Subcutaneous adipose tissue (tissue), 4 donors: ENCODE data around the gene DOLK. TPM values are rescaled to one million over a fixed set of nuclear protein-coding genes. Genes with fewer than 3 reads are reported as not detected.

Experiments used
- total RNA-seq, 4 donors: library from RNA; depleted of rRNA; stranded (reverse); fragments of >200 nt; gene quantifications; one replicate each; pipeline ENCODE4 v1.1.0, GENCODE V29; 2016
- TF ChIP-seq, protein P1 (sequence below): fragments of 450-650 bp; IDR thresholded peaks from one replicate; pipeline ENCODE4 v1.5.1; 2016; ENCODE audit warnings: low read depth, mild to moderate bottlenecking, control low read depth, antibody characterized with exemption, moderate library complexity

Gene DOLK
- total RNA-seq, result 10 to 100 TPM; 10.4 to 16.6 (median 11.5) TPM

- TF ChIP-seq, protein P1, sequence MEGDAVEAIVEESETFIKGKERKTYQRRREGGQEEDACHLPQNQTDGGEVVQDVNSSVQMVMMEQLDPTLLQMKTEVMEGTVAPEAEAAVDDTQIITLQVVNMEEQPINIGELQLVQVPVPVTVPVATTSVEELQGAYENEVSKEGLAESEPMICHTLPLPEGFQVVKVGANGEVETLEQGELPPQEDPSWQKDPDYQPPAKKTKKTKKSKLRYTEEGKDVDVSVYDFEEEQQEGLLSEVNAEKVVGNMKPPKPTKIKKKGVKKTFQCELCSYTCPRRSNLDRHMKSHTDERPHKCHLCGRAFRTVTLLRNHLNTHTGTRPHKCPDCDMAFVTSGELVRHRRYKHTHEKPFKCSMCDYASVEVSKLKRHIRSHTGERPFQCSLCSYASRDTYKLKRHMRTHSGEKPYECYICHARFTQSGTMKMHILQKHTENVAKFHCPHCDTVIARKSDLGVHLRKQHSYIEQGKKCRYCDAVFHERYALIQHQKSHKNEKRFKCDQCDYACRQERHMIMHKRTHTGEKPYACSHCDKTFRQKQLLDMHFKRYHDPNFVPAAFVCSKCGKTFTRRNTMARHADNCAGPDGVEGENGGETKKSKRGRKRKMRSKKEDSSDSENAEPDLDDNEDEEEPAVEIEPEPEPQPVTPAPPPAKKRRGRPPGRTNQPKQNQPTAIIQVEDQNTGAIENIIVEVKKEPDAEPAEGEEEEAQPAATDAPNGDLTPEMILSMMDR, result no peak
These were observed at the start of gene DOLK, which contains the start of gene NUP188 for GRCh38 chr9:128947527-128948301. Gene DOLK (minus strand): TSS chr9:128947603. CDS start chr9:128947303, 300 bp downstream. Gene NUP188 (plus strand): TSS chr9:128947699. CDS start chr9:128947720, 21 bp downstream.

DNA sequence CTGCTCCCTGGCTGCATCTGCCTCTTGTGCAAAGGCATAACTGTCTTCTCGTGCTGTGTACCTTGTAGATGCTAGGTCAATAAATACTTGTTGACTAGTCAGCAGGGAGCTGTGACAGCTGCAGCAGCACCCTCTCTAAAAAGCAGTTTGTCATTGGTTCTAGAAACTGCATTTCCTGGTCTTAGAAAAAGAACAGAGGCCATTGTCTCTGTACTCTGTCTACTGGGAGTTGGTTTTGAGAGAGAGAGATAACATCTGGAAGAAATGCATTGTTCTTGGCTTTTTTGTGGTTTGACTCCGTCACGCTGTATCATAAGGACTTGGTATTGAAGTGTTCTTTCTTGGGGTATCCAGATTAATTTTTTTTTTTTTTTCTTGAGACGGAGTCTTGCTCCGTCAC lies 48.4 kb upstream of the DOLK start:
- TF ChIP-seq, protein P1, result no peak

- TF ChIP-seq, protein P1, result no peak
These were observed 45.6 kb upstream of the DOLK start for GRCh38 chr9:128992995-128993394.

DNA sequence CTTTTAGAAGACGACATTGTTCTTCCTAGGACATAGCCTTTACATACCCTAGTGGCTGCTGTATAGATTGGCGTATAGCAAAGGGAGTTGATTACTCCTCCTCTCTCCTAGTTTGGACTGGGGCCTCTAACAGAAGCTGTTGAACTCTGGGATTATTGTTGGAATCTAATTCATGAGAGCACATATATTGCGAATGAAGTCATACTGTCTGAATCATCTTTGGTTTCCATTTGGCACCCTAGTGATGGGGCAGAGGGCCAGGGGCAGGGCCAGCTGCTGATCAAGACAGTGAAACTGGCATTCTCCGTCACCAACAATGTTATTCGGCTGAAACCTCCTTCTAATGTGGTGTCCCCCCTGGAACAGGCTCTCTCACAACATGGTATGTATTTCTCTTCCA lies 40.4 kb upstream of the DOLK start:
- TF ChIP-seq, protein P1, result no peak

DNA sequence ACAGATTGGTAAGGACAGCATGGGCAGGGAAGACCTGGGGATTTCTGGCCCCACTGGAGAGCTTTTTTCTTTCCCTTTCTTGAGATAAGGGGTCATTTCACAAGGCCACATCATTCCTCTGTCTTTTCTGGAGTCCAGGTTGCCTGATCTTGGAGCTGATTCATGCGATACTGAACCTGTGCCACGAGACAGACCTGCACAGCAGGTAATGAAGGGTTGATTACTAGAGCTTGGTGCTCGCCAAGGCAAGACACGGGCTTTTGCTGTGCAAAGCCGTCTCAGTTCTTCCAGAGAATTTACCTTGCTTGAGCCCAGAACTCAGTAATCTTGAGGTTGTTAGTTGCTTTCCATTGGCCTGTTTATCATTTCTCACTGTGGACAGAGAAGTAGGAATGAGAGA lies 39.3 kb upstream of the DOLK start:
- TF ChIP-seq, protein P1, result no peak

- TF ChIP-seq, protein P1, result no peak
These were observed 36.1 kb upstream of the DOLK start for GRCh38 chr9:128983536-128983935.

DNA sequence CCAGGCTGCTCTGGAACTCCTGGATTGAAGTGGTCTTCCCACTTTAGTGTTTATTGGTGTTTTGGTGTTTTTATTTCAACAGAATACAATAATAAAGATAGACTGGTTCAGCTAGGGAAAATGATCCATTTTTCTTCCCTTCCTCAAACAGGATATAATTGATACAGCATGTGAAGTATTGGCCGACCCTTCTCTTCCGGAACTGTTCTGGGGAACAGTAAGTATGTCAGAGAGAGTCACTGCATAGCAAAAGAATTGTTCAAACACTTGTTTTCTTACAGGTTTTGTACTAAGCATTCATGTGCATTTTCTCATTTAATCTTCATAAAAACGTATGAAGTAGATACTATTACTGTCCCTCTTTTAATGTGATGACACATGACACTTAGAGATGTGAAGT lies 31.7 kb upstream of the DOLK start:
- TF ChIP-seq, protein P1, result no peak
